GM21515 (cell line): Measurements from ENCODE around the gene SCAMP1.
"Not testable (repeated sequence)": the region's sequence is repeated elsewhere in the genome, so short reads cannot be mapped to it uniquely, and the experiment has no call there.

ENCODE experiments used
- ATAC-seq: cut with Tn5 transposase; IDR thresholded peaks from one replicate; pipeline ENCODE4 v1.9.1; 2021; ENCODE audit not compliant: unreplicated experiment

SCAMP1 gene

DNA sequence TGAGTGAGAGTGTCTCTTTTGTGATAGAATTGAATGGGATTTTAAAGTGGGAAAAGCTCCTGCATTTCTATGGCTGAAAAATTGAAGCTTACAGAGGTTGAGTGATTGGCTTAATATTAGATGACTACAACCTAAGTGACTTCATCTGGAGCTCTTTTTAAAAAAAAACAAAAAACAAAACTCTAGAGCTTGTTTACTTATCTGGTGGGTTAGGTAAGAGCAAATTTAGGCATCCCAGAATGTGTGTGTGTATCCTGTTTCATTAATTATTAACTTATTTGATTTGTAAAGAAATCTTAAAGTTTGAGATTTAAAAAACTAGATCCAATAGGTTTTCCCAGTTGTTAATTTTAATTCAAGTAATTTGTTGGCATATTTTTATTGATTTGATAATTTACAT lies 60.1 kb downstream of the SCAMP1 start:
- ATAC-seq = no peak

GRCh38 chr5:78424665-78425064 lies 64.2 kb downstream of the SCAMP1 start:
- ATAC-seq = no peak

DNA sequence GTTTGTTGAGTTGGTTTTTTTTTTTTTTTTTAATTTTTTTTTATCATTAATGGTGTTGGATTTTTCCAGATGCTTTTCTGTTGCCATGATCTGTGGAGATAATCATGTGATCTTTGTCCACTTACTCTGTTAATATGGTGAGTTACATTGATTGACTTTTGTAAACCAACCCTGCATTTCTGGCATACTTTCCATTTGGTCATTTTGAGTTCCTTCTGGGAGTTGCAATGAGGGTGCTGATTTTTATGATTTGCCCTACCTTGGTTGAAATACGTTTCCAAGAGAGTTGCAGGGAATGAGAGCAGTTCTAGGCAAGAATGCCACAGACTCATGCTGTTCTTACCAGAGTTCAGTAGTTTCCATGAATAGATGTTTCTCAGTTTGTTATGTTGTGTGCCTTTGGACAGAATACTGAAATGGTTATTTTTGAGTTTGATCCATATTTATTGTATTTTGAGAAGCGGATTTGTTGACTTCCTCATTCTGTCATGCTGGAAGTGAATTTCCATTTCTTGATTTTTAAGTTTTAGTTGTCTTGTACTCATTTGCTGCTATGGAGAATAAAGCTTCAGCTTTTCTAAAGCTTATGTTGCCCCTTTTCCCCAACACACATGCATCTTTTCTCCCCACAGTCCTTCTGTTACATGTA lies 69.0 kb downstream of the SCAMP1 start:
- ATAC-seq = no peak

DNA sequence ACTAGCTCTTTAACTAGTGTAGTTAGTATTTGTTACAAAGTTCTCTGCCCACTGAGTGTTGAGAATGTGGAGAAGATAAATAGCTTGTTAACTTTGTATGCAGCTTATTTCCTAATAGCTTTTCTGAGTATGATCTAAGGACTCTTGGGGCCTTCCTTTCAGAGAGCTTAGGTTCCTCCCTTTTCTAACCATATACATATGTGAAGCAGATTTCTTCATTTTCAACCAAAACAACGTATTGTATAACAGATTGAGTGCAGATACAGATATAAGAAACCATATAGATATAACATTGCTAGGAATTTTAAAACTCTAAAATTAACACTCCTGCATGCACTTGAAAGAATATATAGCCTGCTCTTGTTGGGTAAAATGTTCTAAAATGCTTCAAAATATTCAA lies 70.4 kb downstream of the SCAMP1 start:
- ATAC-seq = no peak

DNA sequence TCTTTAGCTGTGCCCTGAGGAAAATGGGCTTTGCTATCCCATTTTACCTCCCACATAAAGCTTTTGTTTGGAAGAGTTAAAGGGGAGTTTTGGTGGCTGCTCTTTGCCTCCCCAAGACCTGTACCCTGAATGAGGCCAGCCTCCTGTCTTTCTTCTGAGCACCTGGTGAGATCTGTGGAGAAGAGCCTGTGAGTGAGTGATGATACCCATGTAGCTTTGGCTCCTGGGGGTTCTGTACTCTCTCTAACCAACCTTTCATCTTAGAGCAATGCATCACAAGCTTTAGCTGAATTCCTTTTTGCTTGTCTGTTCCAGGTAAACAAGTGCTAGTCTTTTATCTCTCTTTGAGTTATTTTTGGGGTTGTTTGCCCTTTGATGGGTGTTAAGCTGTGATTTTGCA lies 73.6 kb downstream of the SCAMP1 start:
- ATAC-seq = no peak

GRCh38 chr5:78447775-78448424 lies 87.5 kb downstream of the SCAMP1 start:
- ATAC-seq = no peak

DNA sequence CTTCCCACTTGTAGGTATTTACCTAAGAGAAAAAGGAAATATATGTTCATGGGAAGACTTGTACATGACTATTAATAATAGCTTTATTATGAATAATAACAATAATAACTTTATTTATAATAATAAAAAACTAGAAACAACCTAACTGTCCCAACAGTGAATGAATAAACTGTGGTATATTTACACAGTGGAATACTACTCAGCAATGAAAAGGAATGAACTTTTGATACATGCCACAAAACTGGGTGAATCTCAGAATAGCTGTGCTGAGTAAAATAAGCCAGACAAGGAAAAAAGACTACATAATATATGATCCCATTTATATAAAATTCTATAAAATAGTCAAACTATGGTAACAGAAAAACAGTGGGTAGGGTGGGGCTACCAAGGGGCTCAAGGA lies 88.7 kb downstream of the SCAMP1 start:
- no peak for ATAC-seq

GRCh38 chr5:78457507-78457906 lies 97.1 kb downstream of the SCAMP1 start:
- ATAC-seq = not testable (repeated sequence)

DNA sequence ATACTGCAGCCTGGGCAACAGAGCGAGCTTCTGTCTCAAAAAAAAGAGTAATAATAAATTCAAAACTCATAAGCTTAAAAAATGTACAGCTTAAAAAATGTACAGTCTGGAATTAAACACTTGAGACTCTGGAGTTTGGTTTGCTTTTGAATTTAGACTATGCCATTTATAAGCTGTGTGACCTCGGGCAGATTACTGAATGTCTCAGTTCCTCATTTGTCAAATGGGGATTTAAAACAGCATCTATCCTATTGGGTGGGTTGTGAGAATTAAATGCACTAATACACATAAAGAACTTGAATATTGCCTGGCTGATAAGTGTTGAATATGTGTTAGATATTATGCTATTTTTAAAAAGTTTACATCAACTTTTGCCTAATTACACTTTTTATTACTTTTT lies 98.4 kb downstream of the SCAMP1 start:
- ATAC-seq = no peak

- no peak for ATAC-seq
These were observed 106.7 kb downstream of the SCAMP1 start for GRCh38 chr5:78467140-78467539.

DNA sequence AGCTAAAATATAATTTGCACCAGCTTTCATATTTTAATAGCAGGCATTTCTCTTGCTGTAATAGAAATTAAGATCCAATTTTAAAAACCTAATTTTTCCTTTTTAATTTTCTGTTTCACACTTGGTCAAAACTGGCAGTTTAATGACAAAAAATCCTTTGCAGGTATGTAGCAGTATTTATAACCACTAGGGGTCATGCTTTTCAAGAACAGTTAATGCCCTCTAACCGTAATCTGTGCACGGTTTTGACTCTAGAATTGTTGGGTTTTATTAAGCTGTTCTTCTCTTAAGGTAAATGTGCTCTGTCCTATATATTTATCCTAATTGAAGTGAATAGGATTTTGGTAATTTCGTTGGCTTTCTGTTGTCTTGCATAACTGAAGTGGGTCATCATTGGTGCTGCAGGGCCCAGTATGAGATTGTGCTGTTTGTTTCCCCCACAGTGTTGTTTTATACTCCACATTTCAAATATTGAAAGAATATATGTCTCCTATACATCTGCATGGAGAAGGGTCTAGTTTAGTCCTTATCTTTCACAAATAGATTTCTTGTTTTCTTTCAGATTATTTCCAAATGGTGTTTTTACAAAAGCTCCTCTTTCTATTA lies 107.4 kb downstream of the SCAMP1 start:
- no peak for ATAC-seq

DNA sequence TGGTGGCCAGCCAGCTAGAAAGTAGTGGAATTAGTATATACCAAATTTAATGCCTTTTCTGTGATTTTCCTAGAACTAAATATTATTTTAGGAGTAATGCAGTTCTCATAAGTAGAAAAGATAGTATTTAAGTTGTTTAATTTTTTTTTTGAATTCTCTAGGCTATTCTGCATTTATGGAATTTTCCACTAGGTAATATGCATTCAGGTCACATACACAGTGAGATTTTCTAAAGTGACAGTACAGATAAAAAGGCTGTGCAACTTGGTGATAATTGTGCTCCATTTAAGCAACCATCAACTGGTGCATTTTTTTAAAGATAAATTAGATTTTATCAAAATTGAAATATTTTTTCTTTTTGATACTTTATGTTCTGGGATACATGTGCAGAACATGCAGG lies 111.5 kb downstream of the SCAMP1 start:
- no peak for ATAC-seq

DNA sequence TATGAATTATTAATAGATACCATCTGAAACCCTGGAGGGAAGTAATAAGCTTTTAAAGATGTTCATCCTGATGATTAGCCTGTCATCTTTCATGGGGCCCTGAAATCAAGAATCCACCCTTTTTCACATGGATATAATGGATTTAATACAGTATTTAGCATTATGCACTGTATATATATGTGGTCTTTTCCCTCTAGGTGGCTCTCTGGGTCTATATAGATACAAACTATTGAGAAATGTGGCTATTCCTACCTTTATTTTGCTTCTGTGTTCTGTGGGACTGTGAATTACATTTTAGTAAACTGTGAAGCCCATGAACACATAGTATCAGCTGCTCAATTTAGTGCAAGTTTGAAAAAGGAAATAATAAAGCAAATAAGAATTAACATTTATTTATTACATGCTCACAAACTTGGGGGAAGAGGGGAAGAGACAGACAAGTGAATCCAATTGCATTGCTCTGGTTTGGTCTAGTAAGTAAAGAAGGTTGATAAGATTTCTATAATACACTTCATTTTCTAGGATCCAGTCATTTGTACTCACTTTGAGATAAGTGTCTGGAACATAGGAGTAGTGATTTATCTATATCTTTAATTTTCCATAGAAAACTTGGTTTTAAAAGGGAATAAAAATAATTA lies 112.2 kb downstream of the SCAMP1 start:
- no peak for ATAC-seq

- ATAC-seq = no peak
These were observed 113.3 kb downstream of the SCAMP1 start for GRCh38 chr5:78473751-78474150.

GRCh38 chr5:78475370-78475769 lies 115.0 kb downstream of the SCAMP1 start:
- ATAC-seq = no peak

- ATAC-seq = no peak
These were observed 116.4 kb downstream of the SCAMP1 start for GRCh38 chr5:78476795-78477194.

DNA sequence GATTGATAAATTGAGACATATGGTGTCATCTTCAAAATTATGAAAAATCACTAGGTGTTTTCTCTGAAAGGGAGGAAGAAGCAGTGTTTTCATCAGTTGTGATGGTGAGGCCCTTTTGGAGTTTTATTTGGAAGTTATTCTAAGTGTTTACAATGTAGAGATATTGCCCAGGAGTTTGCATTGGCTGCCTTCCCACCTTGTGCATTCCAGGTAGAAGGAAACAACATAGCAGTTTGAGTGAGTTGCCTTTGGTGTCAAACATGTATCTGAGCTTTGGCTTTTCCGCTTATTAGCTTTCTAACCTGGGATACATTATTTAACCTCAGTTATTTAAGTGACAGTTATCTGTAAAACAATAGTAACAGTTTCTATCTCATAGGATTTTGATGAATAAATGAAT lies 122.5 kb downstream of the SCAMP1 start:
- no peak for ATAC-seq

DNA sequence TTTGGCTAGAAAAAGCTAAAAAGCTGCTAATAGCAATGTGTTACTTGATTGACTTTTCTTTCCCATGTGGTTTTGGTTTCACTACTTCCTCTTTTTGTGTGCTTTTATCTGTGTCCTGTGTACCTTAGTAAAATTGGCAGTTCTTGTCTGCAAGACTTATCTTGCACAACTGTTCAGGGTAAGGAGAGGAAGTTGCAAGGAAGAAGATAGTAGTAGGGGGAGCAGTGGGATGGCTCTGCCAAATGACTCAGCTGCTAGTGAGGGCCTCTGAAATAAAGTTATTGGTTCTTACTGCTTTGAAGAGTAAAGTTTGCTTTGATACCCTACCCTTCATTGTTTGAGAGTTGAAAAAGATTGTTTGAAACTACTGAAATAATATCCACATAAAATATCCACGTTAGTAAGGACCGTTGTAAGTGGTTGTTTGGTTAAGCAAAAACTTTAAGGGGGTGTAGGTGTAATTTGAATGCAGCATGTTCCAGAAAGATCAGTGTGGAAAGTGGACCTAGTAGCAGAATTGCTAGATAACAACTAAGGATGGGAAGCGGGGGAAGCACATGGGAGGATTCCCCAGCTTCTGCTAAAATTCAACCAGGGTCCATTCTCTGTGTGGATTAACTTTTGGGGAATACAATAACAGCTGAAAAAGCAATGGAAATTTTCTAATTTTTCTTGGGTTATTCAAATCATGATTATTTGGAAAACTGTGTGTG lies 123.5 kb downstream of the SCAMP1 start:
- peak; percentile 84 for ATAC-seq

GRCh38 chr5:78486218-78486617 lies 125.8 kb downstream of the SCAMP1 start:
- ATAC-seq = no peak

- no peak for ATAC-seq
These were observed 127.4 kb downstream of the SCAMP1 start for GRCh38 chr5:78487846-78488245.

- no peak for ATAC-seq
These were observed 130.5 kb downstream of the SCAMP1 start for GRCh38 chr5:78490709-78491485.
